NCI-H1694 treated with DMSO at 0.1 percent for 48 hours (cell line): ENCODE data around the gene COMMD4.
A peak's percentile ranks its signal among the peaks of the same experiment; 100 is the strongest.

ENCODE experiments used
- DNase-seq: peaks from one replicate; lab custom pipeline; 2025; lab: John Stamatoyannopoulos, UW

The COMMD4 gene

DNA sequence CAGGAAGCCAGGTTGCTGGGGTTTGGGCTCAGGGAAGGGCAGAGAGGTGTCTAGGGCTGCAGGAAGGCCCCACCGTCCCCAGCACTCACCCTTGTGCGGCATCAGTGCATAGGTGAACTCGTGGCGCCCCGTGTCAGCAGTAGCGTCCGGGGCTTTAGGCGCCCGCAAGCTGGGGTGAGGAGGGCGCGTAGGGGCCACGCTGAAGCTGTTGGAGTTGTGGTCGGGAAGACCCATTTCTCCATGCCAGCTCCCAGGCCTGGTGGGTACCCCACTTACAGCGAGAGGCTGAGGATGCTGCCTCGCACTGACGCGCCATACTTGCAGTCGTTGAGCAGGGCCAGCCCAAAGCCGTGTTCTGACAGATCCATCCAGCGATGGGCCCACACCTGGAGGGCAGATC, 20.7 kb downstream of the COMMD4 start:
- no peak for DNase-seq

DNA sequence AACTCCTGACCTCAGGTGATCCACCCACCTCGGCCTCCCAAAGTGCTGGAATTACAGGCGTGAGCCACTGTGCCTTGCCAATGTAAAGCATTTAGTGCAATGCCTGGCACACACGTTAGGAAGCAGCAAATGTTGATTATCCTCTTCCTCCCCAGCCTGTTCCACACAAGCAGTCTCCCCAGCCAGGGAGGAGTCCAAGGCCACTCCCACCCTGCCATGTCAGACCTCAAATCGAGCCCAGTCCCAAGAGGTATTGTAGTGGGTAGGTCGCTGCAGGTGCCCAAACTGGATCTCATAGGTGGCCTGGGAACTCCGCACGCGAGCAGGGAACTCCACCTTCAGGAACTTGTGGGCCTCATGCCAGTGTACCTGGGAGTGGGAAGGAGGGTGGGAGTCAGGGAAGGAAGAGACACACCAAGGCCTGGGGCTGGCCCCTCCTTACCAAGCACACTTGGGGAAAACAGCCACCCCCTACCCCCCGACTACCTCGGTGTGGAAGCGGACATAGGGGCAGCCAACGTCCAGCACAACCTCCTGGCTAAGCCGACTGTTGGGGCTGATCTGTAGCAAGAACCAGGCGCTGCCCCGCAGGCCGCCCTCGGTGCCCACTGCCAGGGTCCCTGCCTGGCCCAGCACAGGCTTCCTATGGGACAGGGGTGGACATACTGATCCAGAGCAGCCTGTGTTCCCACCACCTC, 22.3 kb downstream of the COMMD4 start:
- DNase-seq = no peak

DNA sequence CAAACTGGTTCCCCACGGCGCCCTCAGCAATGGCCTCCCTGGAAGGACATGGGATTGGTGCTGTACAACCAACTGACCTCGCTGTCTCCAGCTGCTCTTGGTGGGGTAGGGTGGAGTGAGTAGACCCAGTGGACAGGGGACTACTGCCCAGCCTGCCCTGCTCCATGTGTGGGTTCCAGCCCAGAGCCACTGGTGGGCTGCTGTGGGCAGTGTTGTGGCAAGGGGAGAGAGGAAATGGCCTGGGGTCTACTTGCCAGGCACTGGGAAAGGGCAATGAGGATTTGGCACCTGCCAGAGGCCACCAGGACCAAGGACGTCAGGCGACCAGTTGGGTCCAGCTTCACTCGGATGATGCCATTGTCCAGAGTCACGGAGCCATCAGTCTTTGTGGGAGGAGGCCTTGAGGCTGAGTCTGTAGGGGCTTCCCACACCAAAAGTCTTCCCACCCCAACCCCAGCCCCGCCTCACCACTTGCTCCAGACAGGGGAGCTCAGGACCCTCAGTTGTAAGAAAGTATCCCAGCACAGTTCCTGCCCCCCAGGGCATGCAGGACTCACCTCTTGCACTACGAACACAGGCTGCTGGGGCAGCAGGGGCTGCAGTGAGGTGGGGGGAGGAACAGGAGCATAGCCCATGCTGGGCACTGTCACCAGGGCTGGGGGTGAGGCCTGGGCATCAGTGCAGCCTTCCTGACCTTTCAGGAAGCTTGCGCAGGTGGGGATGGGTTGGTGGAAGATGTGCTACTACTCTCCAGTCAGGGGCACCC, 23.1 kb downstream of the COMMD4 start:
- no peak for DNase-seq

DNA sequence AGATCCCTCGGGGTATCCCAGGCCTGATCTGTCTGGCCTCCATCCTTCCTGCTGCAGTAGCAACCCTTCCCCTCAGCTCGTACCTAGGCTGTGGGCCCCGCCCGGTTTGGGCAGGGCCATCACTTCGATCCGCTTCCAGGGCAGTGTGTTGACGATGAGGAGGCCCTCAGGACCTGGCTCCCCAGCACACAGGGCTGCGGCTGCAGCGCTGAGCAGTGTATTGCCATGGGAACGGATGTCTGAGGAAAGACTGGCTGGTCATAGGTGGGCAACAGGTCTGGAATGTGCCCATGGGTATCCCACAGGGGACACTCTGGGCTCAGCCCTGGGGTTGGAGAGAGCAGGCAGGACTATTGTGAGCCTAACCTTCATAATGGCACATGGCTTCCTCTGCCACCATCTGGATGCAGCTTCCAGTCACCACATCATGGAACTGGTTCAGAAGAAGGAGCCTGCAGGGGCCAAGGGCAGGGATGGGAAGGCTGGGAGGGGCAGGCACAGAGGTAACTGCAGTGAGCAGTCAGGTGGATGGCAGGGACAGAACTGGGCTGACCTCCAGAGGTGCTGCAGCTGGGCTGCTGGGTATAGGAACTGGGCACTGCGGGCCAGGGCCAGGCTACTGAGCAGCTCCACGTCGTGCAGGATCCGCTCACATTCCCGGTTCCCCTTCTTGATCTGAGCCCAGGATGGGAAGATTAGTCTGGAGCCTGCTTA, 23.8 kb downstream of the COMMD4 start:
- no peak for DNase-seq

DNA sequence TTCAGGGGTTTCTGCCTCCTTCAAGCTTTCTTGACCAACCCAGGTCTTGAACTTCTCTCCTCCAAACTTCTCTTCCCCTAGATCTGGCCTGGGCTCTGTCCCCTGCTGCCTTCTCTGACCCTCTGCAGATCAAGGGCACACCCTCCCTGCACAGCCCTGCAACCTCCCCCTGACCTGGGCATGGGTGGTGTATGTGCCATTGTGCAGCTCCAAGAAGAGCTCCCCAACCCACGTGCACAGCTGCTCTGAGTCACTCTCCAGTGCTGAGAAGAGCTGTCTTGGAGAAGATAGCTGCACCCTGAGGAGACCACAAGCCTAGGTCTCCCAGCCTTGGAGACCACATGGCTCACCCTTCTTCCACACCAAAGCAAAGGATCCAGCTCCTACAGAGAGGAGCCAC, 24.5 kb downstream of the COMMD4 start:
- no peak for DNase-seq

DNA sequence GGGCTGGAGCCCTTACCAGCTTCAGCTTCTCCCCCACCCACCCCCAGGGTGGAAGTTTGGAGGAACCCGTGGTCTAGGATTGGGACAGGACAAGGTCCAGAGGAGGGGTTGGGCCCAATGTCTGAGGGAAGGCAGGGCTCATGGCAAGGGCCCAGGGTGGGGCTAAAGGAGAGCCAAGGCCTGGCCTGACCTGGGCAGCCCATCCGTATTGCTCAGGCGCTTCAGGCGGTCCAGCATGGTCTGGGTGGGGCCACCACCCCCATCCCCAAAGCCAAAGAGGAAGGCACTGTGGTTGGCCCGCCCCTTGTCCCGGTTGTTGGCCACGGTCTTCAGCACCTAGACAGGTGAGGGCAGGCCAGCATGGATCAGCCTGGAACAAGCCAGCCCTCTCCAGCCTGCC, 25.0 kb downstream of the COMMD4 start:
- no peak for DNase-seq

DNA sequence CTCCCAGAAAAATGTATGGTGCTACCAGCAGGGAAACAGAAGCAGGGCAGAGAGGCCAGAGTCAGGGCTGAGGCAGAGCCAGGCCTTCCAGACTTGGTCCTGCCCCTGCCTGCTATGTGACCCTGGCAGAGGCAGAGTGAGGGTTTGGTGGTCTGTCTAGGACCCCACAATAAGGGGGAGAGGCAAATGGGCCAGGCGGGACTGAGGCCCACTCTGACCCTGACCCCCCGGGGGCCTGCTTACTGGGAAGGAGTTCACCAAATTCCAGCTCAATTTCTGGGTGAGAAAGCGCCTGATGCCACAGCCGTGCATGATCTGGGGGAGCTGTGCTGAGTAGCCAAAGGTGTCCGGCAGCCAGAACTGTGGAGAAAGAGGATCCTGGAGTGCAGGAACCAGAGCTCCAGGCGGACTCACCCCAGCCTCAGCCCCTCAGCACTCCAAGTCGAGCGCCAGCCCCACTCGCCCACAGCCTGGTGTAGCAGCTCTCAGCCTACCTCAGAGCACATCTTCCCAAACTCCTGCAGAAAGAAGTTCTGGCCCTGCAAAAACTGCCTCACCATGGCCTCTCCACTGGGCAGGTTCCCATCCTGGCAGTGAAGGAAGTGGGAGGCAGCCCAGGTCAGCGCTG, 25.6 kb downstream of the COMMD4 start:
- DNase-seq = no peak

DNA sequence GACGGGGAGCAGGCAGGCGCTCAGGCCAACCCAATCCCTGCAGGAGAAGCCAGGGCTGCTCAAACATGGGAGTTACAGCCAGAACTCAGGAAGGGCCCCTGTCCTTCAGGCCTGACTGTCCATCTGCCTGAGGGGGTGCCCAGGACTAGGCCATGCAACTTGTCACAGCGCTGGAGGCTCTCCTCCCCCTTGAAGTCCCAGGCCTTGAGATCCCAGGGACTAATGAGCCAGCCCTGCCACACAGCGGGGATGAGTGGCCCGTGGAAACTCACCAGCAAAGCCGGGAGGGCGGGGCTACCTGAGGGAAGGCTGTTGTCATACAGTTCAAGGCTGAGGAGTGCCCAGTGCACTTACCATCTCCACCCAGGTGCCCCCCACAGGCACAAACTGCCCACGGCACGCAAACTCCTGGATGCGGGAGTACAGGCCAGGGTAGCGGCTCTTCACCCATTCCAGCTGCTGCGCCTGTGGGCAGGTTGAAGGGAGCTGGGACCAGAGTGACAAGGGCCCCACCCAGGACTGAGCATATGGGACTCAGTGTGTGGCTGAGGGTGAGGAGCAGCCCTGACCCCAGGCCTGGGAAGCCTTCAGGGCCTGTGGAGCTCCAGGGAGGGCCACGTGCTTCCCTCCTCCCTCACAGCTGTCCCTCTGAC, 26.3 kb downstream of the COMMD4 start:
- no peak for DNase-seq

DNA sequence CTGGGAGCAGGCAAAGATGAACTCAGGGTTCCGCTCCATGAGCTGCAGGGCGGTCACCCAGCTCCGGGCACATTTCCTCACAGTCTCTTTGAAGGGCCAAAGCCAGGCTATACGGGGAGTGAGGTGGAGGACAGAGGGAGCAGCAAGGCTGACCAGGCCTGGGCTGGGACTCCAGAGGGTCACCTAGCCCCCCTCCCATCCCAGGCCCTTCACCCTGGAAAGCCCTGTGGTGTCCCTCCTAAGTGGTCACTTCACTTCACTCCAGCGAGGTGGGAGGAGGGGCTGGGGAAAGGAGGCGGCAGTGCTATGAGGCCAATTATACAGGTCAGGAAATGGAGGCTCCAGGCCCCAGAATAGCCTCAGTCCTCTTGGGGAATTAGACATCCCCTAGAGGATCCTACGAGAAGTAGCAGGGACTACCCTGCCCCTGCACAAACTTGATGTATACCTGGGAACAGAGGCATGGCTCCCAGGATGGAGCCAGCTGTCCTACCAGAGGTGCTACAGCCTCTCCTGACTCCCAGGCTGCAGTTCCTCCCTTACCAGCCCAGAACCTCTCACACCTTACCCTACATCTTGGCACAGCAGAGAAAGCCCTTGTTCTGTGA, 26.9 kb downstream of the COMMD4 start:
- DNase-seq = no peak

DNA sequence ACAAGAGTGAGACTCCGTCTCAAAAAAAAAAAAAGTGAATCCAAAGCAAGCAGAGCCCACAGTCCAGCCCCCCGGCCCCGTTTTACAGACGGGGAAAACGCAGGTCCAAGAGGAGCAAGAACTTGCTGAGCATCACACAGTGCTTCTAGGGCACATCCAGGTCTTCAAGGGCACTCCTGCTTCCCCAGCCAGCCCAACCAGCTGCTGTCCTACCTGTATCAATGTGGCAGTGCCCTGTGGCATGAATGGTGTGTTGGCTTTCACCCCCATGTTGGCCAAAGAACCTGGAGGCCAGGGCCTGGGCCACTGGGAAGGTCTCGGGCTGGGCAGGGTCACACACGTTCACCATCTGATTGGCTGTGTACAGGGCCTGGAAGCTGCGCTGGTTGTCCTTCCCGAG, 27.9 kb downstream of the COMMD4 start:
- DNase-seq = no peak

DNA sequence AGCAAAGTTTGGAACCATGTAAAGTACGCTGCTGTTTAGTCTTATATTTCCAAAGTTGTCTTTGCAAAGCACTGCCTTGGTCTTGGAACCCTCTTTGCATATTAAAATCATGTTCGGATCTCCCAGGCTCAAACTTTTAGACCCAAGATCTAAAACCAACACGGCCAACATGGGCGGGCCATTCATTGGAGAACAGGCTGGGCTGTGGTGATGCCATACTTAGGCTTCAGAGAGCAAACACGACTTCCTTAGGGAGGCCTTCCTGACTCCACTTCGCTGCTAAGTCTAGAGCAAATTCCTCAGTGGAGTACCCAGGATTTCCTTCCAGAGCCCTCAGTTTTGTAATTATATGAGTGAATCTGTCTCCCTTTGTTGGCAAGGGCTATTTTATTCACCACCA, 29.0 kb downstream of the COMMD4 start:
- no peak for DNase-seq

DNA sequence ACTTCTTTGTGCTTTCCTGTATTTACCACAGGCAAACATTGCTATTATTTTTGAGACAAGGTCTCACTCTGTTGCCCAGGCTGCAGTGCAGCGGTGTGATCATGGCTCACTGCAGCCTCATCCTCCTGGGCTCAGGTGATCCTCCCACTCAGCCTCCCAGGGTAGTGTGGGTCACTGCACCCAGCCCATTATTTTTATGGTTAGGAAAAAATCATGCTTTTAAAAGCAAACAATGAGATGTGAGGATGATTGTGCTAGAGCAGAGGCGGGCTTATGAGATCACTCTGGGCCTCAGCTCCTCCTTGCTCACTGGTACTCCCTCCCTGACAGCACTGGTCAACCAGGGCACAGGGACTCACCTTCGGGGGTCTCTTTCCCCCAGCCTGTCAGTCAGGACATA, 30.3 kb downstream of the COMMD4 start:
- DNase-seq = no peak

DNA sequence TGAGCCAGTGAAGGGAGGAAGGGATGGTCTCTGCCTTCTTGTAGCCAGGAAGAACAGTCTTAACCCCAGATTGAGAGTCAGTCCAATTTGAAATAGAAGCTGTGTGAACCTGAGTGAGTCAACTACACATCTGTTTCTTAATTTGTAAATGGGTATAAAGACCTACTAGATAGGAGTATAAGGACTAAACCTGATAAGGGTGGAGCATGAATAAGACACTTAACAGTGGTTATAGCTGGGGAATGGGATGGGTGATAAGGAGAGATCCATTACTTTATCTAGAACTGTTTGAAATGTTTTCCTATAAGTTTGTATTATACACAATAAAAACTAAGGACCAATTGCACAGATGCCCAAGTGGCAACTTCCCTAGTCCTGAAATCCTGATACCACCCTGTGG, 31.1 kb downstream of the COMMD4 start:
- no peak for DNase-seq

DNA sequence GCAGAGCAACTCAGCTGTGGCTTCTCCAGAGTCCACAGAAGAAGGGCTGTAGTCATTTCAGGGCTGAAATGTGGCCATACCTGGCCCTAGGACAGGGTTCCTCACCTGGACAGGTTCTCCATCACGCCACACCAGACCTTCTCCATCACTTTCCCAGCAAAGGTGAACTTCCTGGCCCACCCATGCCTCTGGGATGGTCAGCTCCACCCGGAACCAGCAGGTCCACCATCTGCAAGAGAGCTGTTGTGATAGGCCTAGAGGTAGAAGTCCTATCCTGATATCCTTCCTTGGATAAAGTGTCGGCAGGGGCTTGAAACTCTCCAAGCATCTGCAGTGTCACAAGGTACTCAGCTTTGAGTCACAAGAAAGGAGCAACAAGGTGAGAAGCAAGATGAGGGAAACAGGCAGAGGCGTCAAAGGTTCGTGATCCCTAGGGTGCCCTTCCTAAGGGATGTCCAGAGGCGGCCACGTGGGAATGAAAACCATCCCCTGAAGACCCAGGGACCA, 31.6 kb downstream of the COMMD4 start:
- no peak for DNase-seq

DNA sequence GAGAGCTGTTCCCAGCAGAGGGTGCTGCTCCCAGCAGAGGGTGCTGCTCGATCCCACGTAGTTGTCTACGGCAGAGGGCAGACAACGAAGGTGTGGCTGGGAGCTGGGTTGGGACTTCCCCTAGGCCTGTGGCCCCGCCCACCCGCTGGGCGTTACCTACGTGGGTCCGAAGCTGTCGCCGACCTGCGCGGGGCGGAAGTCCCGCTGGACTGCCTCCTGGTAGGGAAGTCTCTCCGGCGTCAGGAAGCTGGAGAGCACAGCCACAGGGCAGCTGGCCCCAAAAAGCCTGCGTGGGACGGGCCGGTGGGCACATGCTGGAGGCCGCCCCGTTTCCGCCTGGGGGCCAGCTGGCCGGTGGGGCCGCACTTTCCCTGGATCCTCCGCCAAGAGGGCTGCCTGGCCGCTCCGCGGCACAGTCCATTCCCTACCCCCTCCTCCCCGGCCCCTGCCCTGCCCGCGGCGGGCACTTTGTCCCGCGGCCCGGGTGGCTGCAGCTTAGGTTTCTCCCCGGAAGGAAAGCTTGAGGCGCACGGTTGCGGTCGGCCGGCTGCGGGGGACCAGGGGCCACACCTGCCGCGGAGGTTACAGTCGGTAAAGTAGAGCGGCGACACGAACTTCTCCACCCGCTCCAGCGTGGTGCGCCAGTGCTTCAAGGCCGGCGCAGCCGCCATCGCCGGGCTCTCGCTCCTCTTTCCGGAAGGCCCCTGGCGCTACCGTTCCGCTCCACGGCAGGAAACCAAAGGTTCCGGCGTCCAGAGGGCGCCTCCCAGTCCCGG, 32.2 kb downstream of the COMMD4 start, which contains the start of gene MAN2C1:
Gene MAN2C1 (minus strand): TSS at position 695 of the 776 bp plus-strand sequence. CDS start 24 bp downstream, at position 671.
- peak; percentile 81 for DNase-seq

DNA sequence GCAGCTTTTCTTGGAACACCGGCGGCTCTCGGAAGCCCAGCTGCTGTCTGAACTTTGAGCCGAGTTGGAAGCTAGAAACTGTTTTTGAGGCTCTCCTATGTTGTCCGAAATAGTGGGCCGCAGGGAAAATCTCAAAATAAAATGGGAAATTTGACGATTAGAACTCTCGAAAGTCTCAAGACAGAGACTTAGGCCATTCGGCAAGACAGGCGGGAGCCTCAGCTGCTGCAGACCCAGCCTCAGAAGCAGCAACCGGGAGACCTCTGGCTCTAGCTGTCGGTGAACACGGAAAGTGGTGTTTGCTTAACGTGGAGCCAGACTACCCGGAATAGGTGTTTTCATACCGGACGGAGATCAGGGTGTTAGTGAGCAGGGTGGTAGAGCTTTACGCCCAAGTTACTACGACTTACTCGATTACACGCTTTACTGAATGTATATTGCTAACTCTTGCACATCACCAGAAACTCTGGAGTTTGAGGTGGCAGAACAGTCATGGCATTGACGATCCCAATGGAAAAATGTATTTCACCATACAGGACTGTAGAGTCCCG, 32.9 kb downstream of the COMMD4 start:
- no peak for DNase-seq

DNA sequence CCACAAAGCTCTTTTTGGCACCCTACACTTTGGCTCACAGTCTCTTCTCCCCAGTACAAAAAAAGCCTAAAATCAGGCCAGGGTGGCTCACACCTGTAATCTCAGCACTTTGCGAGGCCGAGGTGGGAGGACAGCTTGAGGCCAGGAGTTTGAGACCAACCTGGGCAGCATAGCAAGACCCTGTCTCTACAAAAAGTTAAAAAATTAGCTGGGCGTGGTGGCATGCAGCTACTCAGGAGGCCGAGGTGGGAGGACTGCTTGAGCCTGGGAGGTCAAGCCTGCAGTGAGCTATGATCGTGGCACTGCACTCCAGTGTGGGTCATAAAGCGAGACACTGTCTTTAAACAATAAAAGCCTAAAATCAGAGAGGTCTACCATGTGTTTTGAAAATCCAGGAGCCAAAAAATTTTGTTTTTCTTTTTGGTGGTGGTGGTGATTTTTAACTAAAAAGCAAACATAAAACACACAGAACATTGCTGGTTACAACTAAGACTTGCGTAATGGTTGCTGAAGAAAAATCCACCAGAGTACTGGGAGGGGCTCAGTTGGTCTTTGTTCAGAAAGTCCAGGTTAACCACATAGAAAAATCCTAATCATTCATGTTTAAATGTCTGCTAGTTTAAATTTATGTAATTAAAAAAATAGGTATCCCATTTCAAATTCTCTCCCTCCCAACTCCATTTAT, 34.2 kb downstream of the COMMD4 start:
- no peak for DNase-seq

DNA sequence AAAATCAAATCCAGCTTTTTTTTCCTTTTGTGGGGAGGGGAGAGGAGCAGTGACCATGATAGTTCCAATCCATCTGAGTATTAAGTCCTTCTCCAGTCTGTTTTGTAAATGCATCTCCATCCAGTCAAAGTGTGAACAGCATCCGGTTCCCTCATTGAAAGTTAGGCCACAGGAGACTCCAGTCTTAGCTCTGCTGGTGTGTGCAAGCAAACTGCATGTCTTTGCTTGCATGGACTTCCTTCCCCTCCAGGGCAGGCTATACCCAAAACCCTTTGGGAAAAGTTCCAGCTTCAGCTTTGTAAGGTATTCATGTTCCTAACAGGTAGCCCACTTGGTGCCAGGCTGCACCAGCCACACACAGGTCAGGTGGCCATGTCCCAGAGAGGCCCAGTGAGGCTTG, 35.6 kb downstream of the COMMD4 start:
- DNase-seq = no peak

DNA sequence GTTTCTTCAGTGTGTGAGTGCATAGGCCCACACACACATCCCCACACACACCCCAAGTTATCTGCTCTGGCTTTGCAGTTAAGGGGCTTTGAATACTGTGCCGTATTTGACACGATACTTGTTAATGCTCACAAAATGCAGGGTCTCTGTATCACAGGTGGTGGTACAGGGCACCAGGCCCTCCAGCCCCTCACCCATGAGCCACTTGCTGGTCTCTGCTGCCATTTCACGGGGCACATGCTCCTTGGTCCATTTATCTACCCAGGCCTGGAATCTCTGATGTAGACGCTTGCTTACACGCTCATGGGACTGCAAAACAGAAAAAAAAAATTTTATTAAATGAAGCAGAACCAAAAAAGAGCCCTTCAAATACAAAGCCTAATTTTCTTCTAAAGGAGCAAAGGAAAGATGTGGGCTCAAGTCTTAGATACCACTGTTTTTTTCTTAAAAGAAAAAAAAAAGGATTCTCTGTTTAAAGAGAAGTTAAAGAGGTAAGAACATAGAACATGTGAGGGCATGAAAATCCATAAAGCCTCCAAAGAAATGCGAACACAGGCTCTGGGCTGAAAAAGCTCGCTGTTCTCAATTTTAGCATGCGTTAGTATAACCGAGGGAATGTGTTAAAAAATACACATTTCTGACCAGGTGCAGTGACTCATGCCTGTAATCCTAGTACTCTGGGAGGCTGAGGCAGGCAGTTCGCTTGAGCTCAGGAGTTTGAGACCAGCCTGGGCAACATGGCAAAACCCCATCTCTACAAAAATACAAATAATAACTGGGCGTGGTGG, 36.2 kb downstream of the COMMD4 start:
- no peak for DNase-seq
